K562 (cell line): ENCODE measurements around the gene SMIM29. TPM values are rescaled to one million over a fixed set of nuclear protein-coding genes. Genes with fewer than 3 reads are reported as not detected.

Source experiments
- CBX5 ChIP-seq: IDR thresholded peaks from 2 replicates; pipeline ENCODE4 v1.6.1; 2014; ENCODE audit warnings: low read depth, borderline replicate concordance
- CREM ChIP-seq: IDR thresholded peaks from 2 replicates; pipeline ENCODE4 v1.6.1; 2014; ENCODE audit warnings: antibody characterized with exemption, low read depth
- HCFC1 ChIP-seq: IDR thresholded peaks from 2 replicates; pipeline ENCODE4 v1.6.1; 2012; ENCODE audit warnings: low read depth, low read length, improper control_type of control experiment
- NR1H2 ChIP-seq: sonication (generic); formaldehyde crosslinking; IDR thresholded peaks from 2 replicates; pipeline ENCODE4 v1.4.0; 2020; ENCODE audit warnings: mild to moderate bottlenecking, missing genetic modification reagents
- NR2C2 ChIP-seq, 2 experiments: fragments of 200-800 bp in 1 of 2; sonication (Bioruptor generic) in 1 of 2; sonication (generic) in 1 of 2; formaldehyde crosslinking in 1 of 2; IDR thresholded peaks; 2 replicates each; pipeline versions ENCODE4 v1.6.1 to v1.8.0; 2016 to 2022; ENCODE audit warnings: mild to moderate bottlenecking in 1 of 2, missing compliant biosample characterization in 1 of 2, missing genetic modification characterization in 1 of 2, missing genetic modification reagents in 1 of 2
- PHTF2 ChIP-seq: fragments of 250-450 bp; sonication (Bioruptor Pico); IDR thresholded peaks from 2 replicates; pipeline ENCODE4 v1.5.0; 2021; ENCODE audit warnings: mild to moderate bottlenecking
- RNF2 ChIP-seq: sonication (generic); IDR thresholded peaks from 2 replicates; pipeline ENCODE4 v1.6.1; 2016
- SMAD1 ChIP-seq: fragments of 150-350 bp; IDR thresholded peaks from 2 replicates; pipeline ENCODE4 v1.6.1; 2014; ENCODE audit warnings: low read length, low read depth; ENCODE audit not compliant: partially characterized antibody
- SMAD4 ChIP-seq: fragments of 250-450 bp; sonication (Bioruptor Pico); conservative IDR thresholded peaks from 2 replicates; pipeline ENCODE4 v1.8.0; 2021; ENCODE audit warnings: inconsistent platforms, mild to moderate bottlenecking, moderate library complexity
- SMARCE1 ChIP-seq: fragments of 450-650 bp; IDR thresholded peaks from 2 replicates; pipeline ENCODE4 v1.7.1; 2016; ENCODE audit warnings: mild to moderate bottlenecking
- polyA plus RNA-seq, 8 experiments: library from polyadenylated mRNA; depleted of rRNA in 4 of 8; stranded (reverse) in 5 of 8; unstranded in 3 of 8; fragments of >200 nt; fragmentation: Nextera tagmentation in 2 of 8; fragmentation: Illumina TruSeq in 1 of 8; extraction: Ambion mirVana in 2 of 8; extraction: Trizol in 1 of 8; gene quantifications; 2 replicates each; pipeline versions ENCODE4 v1.2.1 to v1.2.3, GENCODE V29; 2011 to 2014; ENCODE audit warnings: inconsistent platforms in 1 of 8, missing spikeins in 1 of 8
- total RNA-seq, 7 experiments: library from RNA; depleted of rRNA in 6 of 7; stranded (reverse); fragments of >200 nt in 6 of 7; fragmentation: Illumina TruSeq in 2 of 7; extraction: Trizol in 2 of 7; gene quantifications; 2 replicates each; pipeline versions ENCODE4 v1.2.1 to v1.2.3, GENCODE V29; 2011 to 2021; ENCODE audit warnings: low replicate concordance in 1 of 7
- TF ChIP-seq, protein P1 (sequence below): sonication (generic); formaldehyde crosslinking; IDR thresholded peaks from 2 replicates; pipeline ENCODE4 v1.8.0; 2022; ENCODE audit warnings: missing genetic modification reagents, mild to moderate bottlenecking, borderline replicate concordance
- TF ChIP-seq, protein P2 (sequence below): fragments of 250-450 bp; sonication (Bioruptor Pico); IDR thresholded peaks from 2 replicates; pipeline ENCODE4 v1.5.0; 2021; ENCODE audit warnings: mild to moderate bottlenecking, borderline replicate concordance
- TF ChIP-seq, protein P3 (sequence below): fragments of 250-450 bp; sonication (Bioruptor Pico); IDR thresholded peaks from 2 replicates; pipeline ENCODE4 v1.4.0; 2020
- TF ChIP-seq, protein P4 (sequence below): fragments of 250-450 bp; sonication (Bioruptor Pico); IDR thresholded peaks from 2 replicates; pipeline ENCODE4 v1.8.0; 2022; ENCODE audit warnings: moderate library complexity, mild to moderate bottlenecking, inconsistent platforms
- TF ChIP-seq, protein P5 (sequence below): sonication (generic); formaldehyde crosslinking; IDR thresholded peaks from 2 replicates; pipeline ENCODE4 v1.9.0; 2022; ENCODE audit warnings: mild to moderate bottlenecking, missing genetic modification reagents
- TF ChIP-seq, protein P6 (sequence below): fragments of 200-400 bp; formaldehyde crosslinking; IDR thresholded peaks from 2 replicates; pipeline ENCODE4 v1.6.1; 2017; ENCODE audit warnings: mild to moderate bottlenecking, low read depth, low read length, moderate library complexity

Gene SMIM29
- total and polyA plus RNA-seq, 9 of the 15 experiments (the other 6 are each of a cell fraction or from before 2014, with no cell fraction given): 6.5 to 36.7 (median 20.9) TPM

DNA sequence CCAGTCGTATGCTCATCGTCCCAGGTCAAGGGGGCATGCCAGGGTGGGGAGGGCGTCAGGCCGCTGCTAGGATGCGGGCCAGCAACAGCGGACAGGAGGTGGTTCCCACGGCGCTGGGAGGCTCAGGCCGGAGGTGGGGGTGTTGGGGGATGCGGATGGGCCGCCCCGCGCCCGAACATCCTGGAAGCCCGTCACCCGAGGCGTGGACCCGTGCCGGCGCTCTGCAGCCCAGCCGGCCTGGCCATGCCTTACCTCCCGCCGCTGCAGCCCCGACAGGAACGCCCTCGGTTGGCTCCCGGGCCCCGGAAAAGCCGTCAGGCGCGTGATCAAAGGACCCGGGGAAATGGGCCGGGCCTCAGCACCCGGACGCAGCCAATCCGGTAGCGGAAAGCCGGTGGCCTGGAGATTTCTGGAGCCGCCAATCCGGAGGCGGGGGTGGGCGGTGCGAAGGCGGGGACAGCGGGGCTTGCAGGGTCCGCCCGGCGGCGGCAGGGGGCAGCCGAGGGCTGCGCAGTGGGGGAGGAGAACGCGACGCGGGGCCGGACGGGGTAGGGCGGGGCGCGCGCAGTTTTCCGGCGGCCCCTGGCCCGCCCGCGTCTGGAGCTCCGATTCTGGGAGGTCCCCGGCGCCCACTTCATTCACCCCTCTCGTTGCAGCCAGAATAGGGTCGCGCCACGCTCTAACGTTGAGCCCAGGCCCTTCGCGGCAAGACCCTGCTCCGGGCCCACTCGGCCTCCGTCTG is at the start of gene SMIM29 (continued):
- TF ChIP-seq, protein P1, sequence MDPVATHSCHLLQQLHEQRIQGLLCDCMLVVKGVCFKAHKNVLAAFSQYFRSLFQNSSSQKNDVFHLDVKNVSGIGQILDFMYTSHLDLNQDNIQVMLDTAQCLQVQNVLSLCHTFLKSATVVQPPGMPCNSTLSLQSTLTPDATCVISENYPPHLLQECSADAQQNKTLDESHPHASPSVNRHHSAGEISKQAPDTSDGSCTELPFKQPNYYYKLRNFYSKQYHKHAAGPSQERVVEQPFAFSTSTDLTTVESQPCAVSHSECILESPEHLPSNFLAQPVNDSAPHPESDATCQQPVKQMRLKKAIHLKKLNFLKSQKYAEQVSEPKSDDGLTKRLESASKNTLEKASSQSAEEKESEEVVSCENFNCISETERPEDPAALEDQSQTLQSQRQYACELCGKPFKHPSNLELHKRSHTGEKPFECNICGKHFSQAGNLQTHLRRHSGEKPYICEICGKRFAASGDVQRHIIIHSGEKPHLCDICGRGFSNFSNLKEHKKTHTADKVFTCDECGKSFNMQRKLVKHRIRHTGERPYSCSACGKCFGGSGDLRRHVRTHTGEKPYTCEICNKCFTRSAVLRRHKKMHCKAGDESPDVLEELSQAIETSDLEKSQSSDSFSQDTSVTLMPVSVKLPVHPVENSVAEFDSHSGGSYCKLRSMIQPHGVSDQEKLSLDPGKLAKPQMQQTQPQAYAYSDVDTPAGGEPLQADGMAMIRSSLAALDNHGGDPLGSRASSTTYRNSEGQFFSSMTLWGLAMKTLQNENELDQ (CRISPR knock-in tag): peak; percentile 31; the same call in 1 of the 2 replicates
- TF ChIP-seq CREM (peak; percentile 80), HCFC1 (0 out of 2 replicates have a peak, but pooled peaks have one; percentile 17), NR2C2 (CRISPR knock-in tag; IDR thresholded peaks at IDR 0.05) (peak; percentile 65; the same call in 1 of the 2 replicates), NR2C2 (tag; IDR thresholded peaks at IDR 0.05) (peak; percentile 35; the same call in 1 of the 2 replicates), CBX5 (peak; percentile 39; the same call in 1 of the 2 replicates), SMAD1 (no peak), PHTF2 (no peak), SMAD4 (CRISPR knock-in tag) (peak; percentile 81; the same call in 1 of the 2 replicates), SMARCE1 (no peak), RNF2 (no peak), NR1H2 (CRISPR knock-in tag) (no peak)
- TF ChIP-seq, protein P2, sequence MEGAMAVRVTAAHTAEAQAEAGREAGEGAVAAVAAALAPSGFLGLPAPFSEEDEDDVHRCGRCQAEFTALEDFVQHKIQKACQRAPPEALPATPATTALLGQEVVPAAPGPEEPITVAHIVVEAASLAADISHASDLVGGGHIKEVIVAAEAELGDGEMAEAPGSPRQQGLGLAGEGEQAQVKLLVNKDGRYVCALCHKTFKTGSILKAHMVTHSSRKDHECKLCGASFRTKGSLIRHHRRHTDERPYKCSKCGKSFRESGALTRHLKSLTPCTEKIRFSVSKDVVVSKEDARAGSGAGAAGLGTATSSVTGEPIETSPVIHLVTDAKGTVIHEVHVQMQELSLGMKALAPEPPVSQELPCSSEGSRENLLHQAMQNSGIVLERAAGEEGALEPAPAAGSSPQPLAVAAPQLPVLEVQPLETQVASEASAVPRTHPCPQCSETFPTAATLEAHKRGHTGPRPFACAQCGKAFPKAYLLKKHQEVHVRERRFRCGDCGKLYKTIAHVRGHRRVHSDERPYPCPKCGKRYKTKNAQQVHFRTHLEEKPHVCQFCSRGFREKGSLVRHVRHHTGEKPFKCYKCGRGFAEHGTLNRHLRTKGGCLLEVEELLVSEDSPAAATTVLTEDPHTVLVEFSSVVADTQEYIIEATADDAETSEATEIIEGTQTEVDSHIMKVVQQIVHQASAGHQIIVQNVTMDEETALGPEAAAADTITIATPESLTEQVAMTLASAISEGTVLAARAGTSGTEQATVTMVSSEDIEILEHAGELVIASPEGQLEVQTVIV: no peak
- TF ChIP-seq, protein P3, sequence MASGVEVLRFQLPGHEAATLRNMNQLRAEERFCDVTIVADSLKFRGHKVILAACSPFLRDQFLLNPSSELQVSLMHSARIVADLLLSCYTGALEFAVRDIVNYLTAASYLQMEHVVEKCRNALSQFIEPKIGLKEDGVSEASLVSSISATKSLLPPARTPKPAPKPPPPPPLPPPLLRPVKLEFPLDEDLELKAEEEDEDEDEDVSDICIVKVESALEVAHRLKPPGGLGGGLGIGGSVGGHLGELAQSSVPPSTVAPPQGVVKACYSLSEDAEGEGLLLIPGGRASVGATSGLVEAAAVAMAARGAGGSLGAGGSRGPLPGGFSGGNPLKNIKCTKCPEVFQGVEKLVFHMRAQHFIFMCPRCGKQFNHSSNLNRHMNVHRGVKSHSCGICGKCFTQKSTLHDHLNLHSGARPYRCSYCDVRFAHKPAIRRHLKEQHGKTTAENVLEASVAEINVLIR (CRISPR knock-in tag): no peak
- TF ChIP-seq, protein P4, sequence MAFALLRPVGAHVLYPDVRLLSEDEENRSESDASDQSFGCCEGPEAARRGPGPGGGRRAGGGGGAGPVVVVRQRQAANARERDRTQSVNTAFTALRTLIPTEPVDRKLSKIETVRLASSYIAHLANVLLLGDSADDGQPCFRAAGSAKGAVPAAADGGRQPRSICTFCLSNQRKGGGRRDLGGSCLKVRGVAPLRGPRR: no peak
- TF ChIP-seq, protein P5, sequence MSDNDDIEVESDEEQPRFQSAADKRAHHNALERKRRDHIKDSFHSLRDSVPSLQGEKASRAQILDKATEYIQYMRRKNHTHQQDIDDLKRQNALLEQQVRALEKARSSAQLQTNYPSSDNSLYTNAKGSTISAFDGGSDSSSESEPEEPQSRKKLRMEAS (CRISPR knock-in tag): peak; percentile 71
- TF ChIP-seq, protein P6, sequence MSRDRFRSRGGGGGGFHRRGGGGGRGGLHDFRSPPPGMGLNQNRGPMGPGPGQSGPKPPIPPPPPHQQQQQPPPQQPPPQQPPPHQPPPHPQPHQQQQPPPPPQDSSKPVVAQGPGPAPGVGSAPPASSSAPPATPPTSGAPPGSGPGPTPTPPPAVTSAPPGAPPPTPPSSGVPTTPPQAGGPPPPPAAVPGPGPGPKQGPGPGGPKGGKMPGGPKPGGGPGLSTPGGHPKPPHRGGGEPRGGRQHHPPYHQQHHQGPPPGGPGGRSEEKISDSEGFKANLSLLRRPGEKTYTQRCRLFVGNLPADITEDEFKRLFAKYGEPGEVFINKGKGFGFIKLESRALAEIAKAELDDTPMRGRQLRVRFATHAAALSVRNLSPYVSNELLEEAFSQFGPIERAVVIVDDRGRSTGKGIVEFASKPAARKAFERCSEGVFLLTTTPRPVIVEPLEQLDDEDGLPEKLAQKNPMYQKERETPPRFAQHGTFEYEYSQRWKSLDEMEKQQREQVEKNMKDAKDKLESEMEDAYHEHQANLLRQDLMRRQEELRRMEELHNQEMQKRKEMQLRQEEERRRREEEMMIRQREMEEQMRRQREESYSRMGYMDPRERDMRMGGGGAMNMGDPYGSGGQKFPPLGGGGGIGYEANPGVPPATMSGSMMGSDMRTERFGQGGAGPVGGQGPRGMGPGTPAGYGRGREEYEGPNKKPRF: no peak
